GM21723 (cell line): ENCODE measurements around the gene ANKHD1.

ENCODE experiments used
- ATAC-seq: cut with Tn5 transposase; IDR thresholded peaks from one replicate; pipeline ENCODE4 v1.9.1; 2021; ENCODE audit warnings: mild to moderate bottlenecking, moderate library complexity; ENCODE audit not compliant: unreplicated experiment

Gene ANKHD1

DNA sequence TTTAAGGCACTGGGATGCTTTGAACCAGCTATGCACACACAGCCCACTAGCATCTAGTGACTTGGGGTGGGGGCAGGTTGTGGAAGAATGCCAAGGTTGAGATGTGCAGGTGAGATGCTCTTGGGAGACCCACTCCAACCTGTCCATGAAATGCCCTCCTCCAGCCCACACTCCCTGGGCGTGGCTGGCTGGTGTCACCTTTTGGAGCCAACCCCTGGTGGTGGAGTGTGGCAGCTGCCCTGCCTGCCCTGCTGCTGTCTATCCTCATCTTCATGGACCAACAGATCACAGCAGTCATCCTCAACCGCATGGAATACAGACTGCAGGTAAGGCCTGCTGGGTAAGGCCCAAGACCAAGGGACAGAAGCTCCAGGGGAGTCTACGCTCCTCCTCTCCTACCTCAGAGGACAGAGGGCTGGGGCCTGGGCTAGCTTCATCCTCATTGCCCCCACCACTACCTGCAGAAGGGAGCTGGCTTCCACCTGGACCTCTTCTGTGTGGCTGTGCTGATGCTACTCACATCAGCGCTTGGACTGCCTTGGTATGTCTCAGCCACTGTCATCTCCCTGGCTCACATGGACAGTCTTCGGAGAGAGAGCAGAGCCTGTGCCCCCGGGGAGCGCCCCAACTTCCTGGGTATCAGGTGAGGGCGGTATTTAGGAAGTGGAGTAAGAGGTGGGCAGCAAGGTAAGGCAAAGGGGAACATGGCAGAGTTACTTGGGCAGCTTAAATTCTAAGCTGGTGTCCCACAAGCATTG, 34.2 kb upstream of the ANKHD1 start:
- no peak for ATAC-seq

GRCh38 chr5:140371356-140372151, 30.1 kb upstream of the ANKHD1 start:
- ATAC-seq = no peak

DNA sequence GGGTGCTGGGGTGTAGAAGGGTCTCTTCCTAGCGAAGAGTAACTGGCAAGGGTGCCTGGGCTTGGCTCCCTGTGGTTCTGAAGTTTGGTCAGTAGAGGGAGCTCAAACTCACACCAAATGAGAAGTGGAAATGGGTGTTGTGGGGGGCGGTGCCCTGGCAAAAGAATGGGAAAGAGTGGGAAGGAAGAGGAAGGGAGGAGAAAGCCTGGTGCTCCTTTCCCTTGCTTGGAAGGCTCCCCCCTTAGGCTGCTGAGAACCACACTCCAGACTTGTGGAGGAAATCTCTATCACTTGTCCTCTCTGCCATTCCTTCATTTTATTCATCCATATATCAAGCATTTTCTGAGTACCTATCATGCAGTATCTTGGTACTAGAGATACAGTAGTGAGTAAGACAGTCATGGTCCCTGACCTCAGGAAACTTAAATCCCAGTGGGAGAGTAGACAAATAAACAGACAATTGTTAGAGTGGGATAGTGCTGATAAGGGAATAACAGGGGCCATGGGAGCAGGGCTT, 28.6 kb upstream of the ANKHD1 start:
- peak; percentile 60 for ATAC-seq

GRCh38 chr5:140381351-140381750, 20.3 kb upstream of the ANKHD1 start:
- no peak for ATAC-seq

GRCh38 chr5:140381972-140382371, 19.7 kb upstream of the ANKHD1 start:
- no peak for ATAC-seq

GRCh38 chr5:140382866-140383265, 18.8 kb upstream of the ANKHD1 start:
- ATAC-seq = no peak

GRCh38 chr5:140383300-140383699, 18.3 kb upstream of the ANKHD1 start:
- no peak for ATAC-seq

DNA sequence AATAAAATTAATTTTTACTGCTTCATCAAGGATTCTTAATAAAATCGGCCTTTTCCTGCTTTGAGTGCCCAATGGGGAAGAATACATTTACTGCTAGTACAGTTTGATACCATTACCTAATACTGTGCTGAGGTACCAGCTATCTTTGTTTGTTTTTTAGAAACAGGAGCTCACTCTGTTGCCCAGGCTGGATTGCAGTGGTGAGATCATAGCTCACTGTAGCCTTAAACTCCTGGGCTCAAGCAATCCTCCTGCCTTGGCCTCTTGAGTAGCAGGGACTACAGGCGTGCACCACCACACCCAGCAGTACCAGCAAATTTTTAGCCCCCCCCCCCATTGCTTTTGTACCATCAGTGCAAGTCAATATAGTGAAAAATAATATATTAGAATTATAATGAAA, 13.6 kb upstream of the ANKHD1 start:
- ATAC-seq = no peak

GRCh38 chr5:140391312-140391711, 10.3 kb upstream of the ANKHD1 start:
- ATAC-seq = no peak

GRCh38 chr5:140391732-140392131, 9.9 kb upstream of the ANKHD1 start:
- no peak for ATAC-seq

- no peak for ATAC-seq
Measured at GRCh38 chr5:140393738-140394137, 7.9 kb upstream of the ANKHD1 start.

GRCh38 chr5:140398379-140398811, 3.2 kb upstream of the ANKHD1 start:
- no peak for ATAC-seq

DNA sequence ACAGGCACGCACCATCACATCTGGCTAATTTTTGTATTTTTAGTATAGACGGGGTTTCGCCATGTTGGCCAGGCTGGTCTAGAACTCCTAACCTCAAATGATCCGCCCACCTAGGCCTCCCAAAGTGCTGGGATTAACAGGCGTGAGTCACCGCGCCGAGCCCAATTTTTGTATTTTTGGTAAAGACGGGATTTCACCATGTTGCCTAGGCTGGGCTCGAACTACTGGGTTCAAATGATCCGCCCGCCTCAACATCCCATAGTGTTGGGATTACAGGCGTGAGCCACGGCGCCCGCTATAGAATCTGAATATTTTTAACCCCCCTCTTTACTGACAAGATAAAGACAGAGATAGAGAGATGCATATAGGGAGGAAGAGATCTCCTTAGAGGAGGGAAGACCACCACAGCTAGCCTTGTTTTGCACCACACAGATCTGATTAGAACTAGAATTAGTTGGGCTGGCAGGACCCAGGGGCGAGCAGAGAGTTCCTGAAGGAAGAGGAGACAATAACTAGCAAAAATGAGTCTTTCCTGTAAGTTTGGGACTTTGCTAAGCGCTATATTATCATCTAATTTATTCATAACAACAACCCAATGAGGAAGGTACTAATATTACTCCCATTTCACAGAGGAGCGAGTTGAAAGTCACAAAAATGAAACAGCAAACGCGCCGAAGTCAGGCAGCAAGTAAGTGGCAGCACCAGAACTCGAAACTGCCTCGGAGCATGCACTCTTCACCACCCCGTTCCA, 1.5 kb upstream of the ANKHD1 start:
- ATAC-seq = peak; percentile 2

DNA sequence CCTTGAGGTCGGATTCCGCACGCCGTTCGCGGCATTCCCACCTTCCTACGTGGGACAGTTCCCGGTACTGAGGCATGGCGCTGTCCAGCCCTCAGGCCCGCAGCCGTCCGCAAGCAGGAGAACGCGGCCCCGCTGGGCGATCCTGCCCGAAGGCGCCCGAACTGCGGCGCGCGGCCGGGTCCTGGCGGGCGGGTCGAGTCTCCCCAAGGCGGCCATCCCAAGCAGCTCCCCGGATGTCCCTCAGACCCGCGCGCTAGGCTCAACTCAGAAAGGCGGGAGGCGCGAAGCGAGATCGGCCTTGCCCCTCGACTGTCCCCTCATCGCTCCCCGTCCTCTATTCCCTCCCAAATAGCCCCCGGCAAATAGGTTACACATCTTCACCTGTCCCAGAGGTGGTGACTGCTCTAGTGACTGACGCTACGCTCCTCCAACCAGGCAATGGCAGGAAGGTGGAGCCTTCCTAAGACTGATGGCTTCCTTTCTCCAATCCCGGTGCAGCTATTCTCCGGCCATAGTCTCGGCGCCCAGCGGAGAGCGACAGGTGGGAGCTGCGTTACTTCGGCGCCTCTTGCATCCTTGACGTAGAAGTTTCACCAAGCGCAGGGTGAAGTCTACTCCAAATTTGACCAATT, 787 bp upstream of the ANKHD1 start:
- ATAC-seq = peak; percentile 73

GRCh38 chr5:140402258-140403074, 833 bp downstream of the ANKHD1 start:
- ATAC-seq = peak; percentile 7

DNA sequence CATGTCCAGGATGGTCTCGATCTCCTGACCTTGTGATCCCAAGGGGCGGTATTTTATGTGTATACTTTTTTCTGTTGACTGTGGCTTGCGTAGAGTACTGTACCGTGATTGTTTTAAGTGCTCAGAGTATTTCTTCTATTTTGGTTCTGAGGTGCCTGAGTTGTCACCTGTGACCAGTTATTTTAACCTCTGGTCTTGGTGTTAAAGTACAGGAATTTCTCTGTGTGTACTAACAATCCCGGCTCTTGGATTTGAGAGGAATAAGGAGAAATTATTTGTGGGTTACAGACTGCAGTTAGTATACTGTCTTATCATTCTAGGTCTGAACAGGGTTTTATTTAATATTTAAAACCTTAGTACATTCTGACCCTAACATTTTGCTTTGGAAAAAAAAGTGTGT, 2.0 kb downstream of the ANKHD1 start:
- ATAC-seq = no peak

DNA sequence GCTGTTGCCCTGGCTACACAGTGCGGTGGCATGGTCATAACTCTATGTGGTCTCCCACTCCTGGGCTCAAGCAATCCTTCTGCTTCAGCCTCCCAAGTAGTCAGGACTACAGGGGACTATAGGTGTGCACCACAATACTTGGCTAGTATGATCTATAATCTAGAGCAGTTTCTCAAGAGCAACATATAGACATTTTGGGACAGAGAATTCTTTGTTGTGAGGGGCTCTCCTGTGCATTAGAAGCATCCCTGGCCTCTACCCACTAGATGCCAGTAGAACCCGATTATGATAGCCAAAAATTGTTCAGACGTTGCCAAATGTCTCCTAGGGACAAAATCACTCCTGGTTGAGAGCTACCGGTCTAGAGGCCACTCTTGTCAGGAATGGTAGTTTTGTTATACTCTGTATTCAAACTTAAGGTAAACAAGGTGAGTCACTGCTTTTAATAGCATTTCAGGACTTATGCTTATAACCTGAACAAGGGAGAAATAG, 7.2 kb downstream of the ANKHD1 start:
- ATAC-seq = no peak

GRCh38 chr5:140413230-140413629, 11.6 kb downstream of the ANKHD1 start:
- ATAC-seq = no peak

DNA sequence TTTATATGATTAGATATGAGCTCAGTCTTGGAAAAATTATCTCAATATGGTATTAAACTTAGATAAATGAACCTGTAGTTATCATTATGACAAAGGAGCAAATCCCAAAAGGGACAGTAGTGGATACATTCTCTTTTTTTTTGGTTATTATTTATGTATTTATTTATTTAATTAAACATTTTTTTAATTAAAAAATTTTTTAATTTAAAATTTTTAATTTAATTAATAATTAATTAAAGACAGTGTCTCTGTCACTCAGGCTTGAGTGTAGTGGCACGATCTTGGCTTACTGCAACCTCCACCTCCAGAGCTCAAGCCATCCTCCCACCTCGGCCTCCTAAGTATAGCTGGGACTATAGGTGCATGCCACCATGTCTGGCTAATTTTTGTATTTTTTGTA, 15.6 kb downstream of the ANKHD1 start:
- ATAC-seq = no peak
